ENCODE measurements around the gene TMIE.

GRCh38 chr3:46659285-46659684 is 41.9 kb upstream of the TMIE start:
- TF ChIP-seq, protein P1, sequence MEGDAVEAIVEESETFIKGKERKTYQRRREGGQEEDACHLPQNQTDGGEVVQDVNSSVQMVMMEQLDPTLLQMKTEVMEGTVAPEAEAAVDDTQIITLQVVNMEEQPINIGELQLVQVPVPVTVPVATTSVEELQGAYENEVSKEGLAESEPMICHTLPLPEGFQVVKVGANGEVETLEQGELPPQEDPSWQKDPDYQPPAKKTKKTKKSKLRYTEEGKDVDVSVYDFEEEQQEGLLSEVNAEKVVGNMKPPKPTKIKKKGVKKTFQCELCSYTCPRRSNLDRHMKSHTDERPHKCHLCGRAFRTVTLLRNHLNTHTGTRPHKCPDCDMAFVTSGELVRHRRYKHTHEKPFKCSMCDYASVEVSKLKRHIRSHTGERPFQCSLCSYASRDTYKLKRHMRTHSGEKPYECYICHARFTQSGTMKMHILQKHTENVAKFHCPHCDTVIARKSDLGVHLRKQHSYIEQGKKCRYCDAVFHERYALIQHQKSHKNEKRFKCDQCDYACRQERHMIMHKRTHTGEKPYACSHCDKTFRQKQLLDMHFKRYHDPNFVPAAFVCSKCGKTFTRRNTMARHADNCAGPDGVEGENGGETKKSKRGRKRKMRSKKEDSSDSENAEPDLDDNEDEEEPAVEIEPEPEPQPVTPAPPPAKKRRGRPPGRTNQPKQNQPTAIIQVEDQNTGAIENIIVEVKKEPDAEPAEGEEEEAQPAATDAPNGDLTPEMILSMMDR (IDR thresholded peaks at IDR 0.05; ENCODE audit: low read depth, low read length, poor library complexity, severe bottlenecking) = no peak
- no peak for TF ChIP-seq EZH2phosphoT487 (IDR thresholded peaks at IDR 0.05; ENCODE audit: borderline replicate concordance, low read length)
